Subcutaneous abdominal adipose tissue (tissue), 5 donors: ENCODE data around the gene CCDC40.

Experiments
- H3K27ac ChIP-seq: one replicate; pipeline ENCODE4 v1.7.0; 2013; ENCODE audit warnings: low read depth, mild to moderate bottlenecking, inconsistent platforms, low read length, moderate library complexity
- H3K27me3 ChIP-seq, 5 donors: one replicate each; pipeline ENCODE4 v1.7.0; 2013; ENCODE audit warnings: low read length in 5 of 5, inconsistent platforms in 1 of 5; ENCODE audit not compliant: control insufficient read depth in 5 of 5, insufficient read depth in 4 of 5
- H3K36me3 ChIP-seq, 5 donors: one replicate each; pipeline ENCODE4 v1.7.0; 2013; ENCODE audit warnings: low read length in 5 of 5; ENCODE audit not compliant: control insufficient read depth in 5 of 5, insufficient read depth in 5 of 5
- H3K4me1 ChIP-seq, 5 donors: one replicate each; pipeline ENCODE4 v1.7.0; 2013; ENCODE audit warnings: low read length in 5 of 5, mild to moderate bottlenecking in 3 of 5, moderate library complexity in 1 of 5; ENCODE audit not compliant: control insufficient read depth in 5 of 5, insufficient read depth in 5 of 5
- H3K4me3 ChIP-seq, 5 donors: one replicate each; pipeline ENCODE4 v1.7.0; 2013; ENCODE audit warnings: low read length in 5 of 5, low read depth in 1 of 5
- H3K9ac ChIP-seq, 5 donors: one replicate each; pipeline ENCODE4 v1.7.0; 2013; ENCODE audit warnings: low read length in 5 of 5, mild to moderate bottlenecking in 4 of 5, moderate library complexity in 3 of 5
- H3K9me3 ChIP-seq, 5 donors: one replicate each; pipeline ENCODE4 v1.7.0; 2013; ENCODE audit warnings: low read length in 5 of 5; ENCODE audit not compliant: control insufficient read depth in 5 of 5
- donor health status: healthy.
- donor health status: healthy.
- donor health status: healthy.
- donor health status: healthy.
- donor health status: healthy.

The CCDC40 gene

GRCh38 chr17:80104956-80105375 is 68.5 kb downstream of the CCDC40 start:
- Histone ChIP-seq H3K27ac (no peak overlapping the region), H3K4me1 (peaks cover 3 to 30% (median 20%) of the 10 kb centered on the region in 5 donors), H3K9me3 (no peaks in the 10 kb centered on the region), H3K9ac (no peak overlapping the region), H3K27me3 (no peaks in the 10 kb centered on the region), H3K36me3 (peaks cover 0 to 21% (median 4%) of the 10 kb centered on the region in 5 donors), H3K4me3 (no peak overlapping the region)

GRCh38 chr17:80105762-80106161 is 69.3 kb downstream of the CCDC40 start:
- no peak overlapping the region for H3K4me3 ChIP-seq
- no peak overlapping the region for H3K9ac ChIP-seq
- peaks cover 0 to 24% (median 4%) of the 10 kb centered on the region in 5 donors for H3K36me3 ChIP-seq
- H3K4me1 ChIP-seq: peaks cover 3 to 27% (median 15%) of the 10 kb centered on the region in 5 donors
- no peaks in the 10 kb centered on the region for H3K9me3 ChIP-seq
- no peaks in the 10 kb centered on the region for H3K27me3 ChIP-seq
- no peak overlapping the region for H3K27ac ChIP-seq

GRCh38 chr17:80106176-80106575 is 69.7 kb downstream of the CCDC40 start:
- no peaks in the 10 kb centered on the region for H3K9me3 ChIP-seq

GRCh38 chr17:80106751-80107150 is 70.3 kb downstream of the CCDC40 start:
- H3K27ac ChIP-seq: no peak overlapping the region
- H3K9me3 ChIP-seq: no peaks in the 10 kb centered on the region
- peaks cover 3 to 21% (median 10%) of the 10 kb centered on the region in 5 donors for H3K4me1 ChIP-seq
- peaks cover 0 to 27% (median 4%) of the 10 kb centered on the region in 5 donors for H3K36me3 ChIP-seq
- H3K4me3 ChIP-seq: no peak overlapping the region
- H3K27me3 ChIP-seq: no peaks in the 10 kb centered on the region
- no peak overlapping the region for H3K9ac ChIP-seq

More at GRCh38 chr17:80106176-80106575, 69.7 kb downstream of the CCDC40 start:
- Histone ChIP-seq H3K36me3 (peaks cover 0 to 27% (median 4%) of the 10 kb centered on the region in 5 donors), H3K4me3 (no peak overlapping the region), H3K9ac (no peak overlapping the region), H3K27ac (no peak overlapping the region), H3K27me3 (no peaks in the 10 kb centered on the region), H3K4me1 (peaks cover 3 to 23% (median 12%) of the 10 kb centered on the region in 5 donors)

- H3K9me3 ChIP-seq: no peaks in the 10 kb centered on the region
- no peak overlapping the region for H3K9ac ChIP-seq
- H3K4me3 ChIP-seq: no peak overlapping the region
- H3K27me3 ChIP-seq: no peaks in the 10 kb centered on the region
- H3K27ac ChIP-seq: no peak overlapping the region
- H3K4me1 ChIP-seq: peaks cover 0 to 14% (median 3%) of the 10 kb centered on the region in 5 donors
- H3K36me3 ChIP-seq: peaks cover 0 to 32% (median 4%) of the 10 kb centered on the region in 5 donors
Observed at GRCh38 chr17:80107231-80108021, 71.0 kb downstream of the CCDC40 start.

- Histone ChIP-seq H3K27me3 (no peaks in the 10 kb centered on the region), H3K9ac (no peak overlapping the region), H3K36me3 (peaks cover 0 to 38% (median 4%) of the 10 kb centered on the region in 5 donors), H3K4me1 (peaks cover 0 to 9% (median 0%) of the 10 kb centered on the region in 5 donors), H3K9me3 (no peaks in the 10 kb centered on the region), H3K27ac (no peak overlapping the region), H3K4me3 (no peak overlapping the region)
Observed at GRCh38 chr17:80108036-80108971, 71.9 kb downstream of the CCDC40 start.

GRCh38 chr17:80109066-80109660 is 72.7 kb downstream of the CCDC40 start:
- Histone ChIP-seq H3K9me3 (no peaks in the 10 kb centered on the region), H3K27ac (no peak overlapping the region), H3K4me1 (peaks cover 0 to 9% (median 0%) of the 10 kb centered on the region in 5 donors), H3K4me3 (no peak overlapping the region), H3K27me3 (no peaks in the 10 kb centered on the region), H3K9ac (no peak overlapping the region), H3K36me3 (peaks cover 0 to 39% (median 4%) of the 10 kb centered on the region in 5 donors)

- H3K4me1 ChIP-seq: peaks cover 0 to 9% (median 0%) of the 10 kb centered on the region in 5 donors
- H3K27ac ChIP-seq: no peak overlapping the region
- no peaks in the 10 kb centered on the region for H3K9me3 ChIP-seq
- H3K27me3 ChIP-seq: no peaks in the 10 kb centered on the region
- H3K9ac ChIP-seq: no peak overlapping the region
- H3K36me3 ChIP-seq: peaks cover 0 to 39% (median 4%) of the 10 kb centered on the region in 5 donors
- no peak overlapping the region for H3K4me3 ChIP-seq
Observed at GRCh38 chr17:80109713-80110446, 73.4 kb downstream of the CCDC40 start.

- no peak overlapping the region for H3K9ac ChIP-seq
- H3K36me3 ChIP-seq: peaks cover 0 to 39% (median 4%) of the 10 kb centered on the region in 5 donors
- H3K9me3 ChIP-seq: no peaks in the 10 kb centered on the region
- no peak overlapping the region for H3K4me3 ChIP-seq
- H3K27ac ChIP-seq: no peak overlapping the region
- H3K4me1 ChIP-seq: peaks cover 0 to 7% (median 0%) of the 10 kb centered on the region in 5 donors
- H3K27me3 ChIP-seq: no peaks in the 10 kb centered on the region
Observed at GRCh38 chr17:80110447-80110812, 74.0 kb downstream of the CCDC40 start.
